COLO668 (cell line): ENCODE data around the gene DPH3.

Experiments
- DNase-seq: peaks from one replicate; lab custom pipeline; 2025; ENCODE audit not compliant: unreplicated experiment; lab: John Stamatoyannopoulos, UW

DPH3 gene

GRCh38 chr3:16236856-16237393 lies 27.8 kb downstream of the DPH3 start:
- DNase-seq, result no peak

- no peak for DNase-seq
Measured at GRCh38 chr3:16236030-16236639, 28.6 kb downstream of the DPH3 start.

GRCh38 chr3:16234281-16234680 lies 30.5 kb downstream of the DPH3 start:
- no peak for DNase-seq

- DNase-seq, result no peak
Measured at GRCh38 chr3:16233806-16234205, 30.9 kb downstream of the DPH3 start.

GRCh38 chr3:16231983-16232382 lies 32.8 kb downstream of the DPH3 start:
- DNase-seq, result no peak

GRCh38 chr3:16229681-16230080 lies 35.1 kb downstream of the DPH3 start:
- DNase-seq, result no peak

- no peak for DNase-seq
Measured at GRCh38 chr3:16227566-16227965, 37.2 kb downstream of the DPH3 start.

- no peak for DNase-seq
Measured at GRCh38 chr3:16224325-16224724, 40.4 kb downstream of the DPH3 start.

- no peak for DNase-seq
Measured at GRCh38 chr3:16222547-16222946, 42.2 kb downstream of the DPH3 start.

- DNase-seq, result no peak
Measured at GRCh38 chr3:16221990-16222389, 42.8 kb downstream of the DPH3 start.

- no peak for DNase-seq
Measured at GRCh38 chr3:16219777-16220176, 45.0 kb downstream of the DPH3 start.

GRCh38 chr3:16216373-16216935 lies 48.3 kb downstream of the DPH3 start:
- no peak for DNase-seq

GRCh38 chr3:16214366-16214765 lies 50.4 kb downstream of the DPH3 start:
- DNase-seq, result no peak

- DNase-seq, result no peak
Measured at GRCh38 chr3:16211176-16211904, 53.4 kb downstream of the DPH3 start.
